NCI-H2227 (cell line): ENCODE data around the gene GYG2.
A peak's percentile ranks its signal among the peaks of the same experiment; 100 is the strongest.
"Not testable (repeated sequence)": the region's sequence is repeated elsewhere in the genome, so short reads cannot be mapped to it uniquely, and the experiment has no call there.

Source experiments
- DNase-seq: peaks from one replicate; lab custom pipeline; 2025; ENCODE audit not compliant: unreplicated experiment; lab: John Stamatoyannopoulos, UW

The GYG2 gene

DNA sequence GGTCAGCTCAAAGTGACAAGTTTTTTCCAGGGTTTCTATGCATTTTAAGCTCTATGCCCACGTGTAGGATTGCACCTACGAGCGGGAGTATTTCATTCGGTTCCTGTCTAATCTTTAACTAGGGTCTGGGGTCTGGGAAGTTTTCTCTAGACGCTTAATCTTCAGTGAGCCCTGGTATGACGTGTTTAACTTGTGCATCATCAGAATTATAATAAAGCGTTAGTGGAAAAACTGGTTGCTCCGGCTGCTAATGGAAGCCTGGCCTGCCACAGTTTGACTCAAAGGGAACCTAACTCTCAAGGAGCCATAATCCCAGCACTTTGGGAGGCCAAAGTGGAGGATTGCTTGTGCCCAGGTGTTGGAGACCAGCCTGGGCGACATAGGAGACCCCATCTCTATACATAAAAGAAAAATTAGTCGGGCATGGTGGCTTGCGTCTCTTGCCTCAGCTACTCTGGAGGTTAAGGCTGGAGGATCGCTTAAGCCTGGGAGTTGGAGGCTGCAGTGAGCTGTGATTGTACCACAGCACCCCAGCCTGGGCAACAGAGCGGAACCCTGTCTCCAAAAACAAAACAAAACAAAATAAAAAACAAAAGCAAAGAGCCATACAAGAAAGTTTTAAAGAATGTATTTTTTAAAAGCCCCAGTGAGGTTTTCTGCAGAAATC is 70.2 kb downstream of the GYG2 start:
- no peak for DNase-seq

GRCh38 chrX:2901367-2902036 is 72.8 kb downstream of the GYG2 start:
- DNase-seq = no peak

GRCh38 chrX:2902841-2903240 is 74.1 kb downstream of the GYG2 start:
- no peak for DNase-seq

- no peak for DNase-seq
These were observed 74.6 kb downstream of the GYG2 start for GRCh38 chrX:2903366-2903765.

DNA sequence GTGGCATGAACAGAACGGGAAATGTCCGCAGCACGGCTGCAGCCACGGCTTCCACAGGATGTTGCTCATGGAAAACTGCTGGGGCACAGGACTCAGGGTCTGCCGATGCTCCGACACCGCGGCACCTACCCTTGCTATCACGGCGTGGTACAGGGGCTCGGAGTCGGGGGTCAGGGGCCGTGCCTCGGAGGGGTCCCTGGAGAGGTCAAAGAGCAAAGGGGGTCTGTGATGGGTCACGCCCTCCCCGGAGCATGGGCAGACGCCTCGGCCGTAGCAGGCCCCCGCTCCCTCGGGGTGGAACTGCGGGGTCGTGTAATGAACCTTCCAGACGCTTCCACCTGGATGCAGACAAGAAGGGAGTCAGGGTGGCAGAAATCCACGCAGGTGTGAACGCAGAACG is 78.6 kb downstream of the GYG2 start:
- DNase-seq = no peak

DNA sequence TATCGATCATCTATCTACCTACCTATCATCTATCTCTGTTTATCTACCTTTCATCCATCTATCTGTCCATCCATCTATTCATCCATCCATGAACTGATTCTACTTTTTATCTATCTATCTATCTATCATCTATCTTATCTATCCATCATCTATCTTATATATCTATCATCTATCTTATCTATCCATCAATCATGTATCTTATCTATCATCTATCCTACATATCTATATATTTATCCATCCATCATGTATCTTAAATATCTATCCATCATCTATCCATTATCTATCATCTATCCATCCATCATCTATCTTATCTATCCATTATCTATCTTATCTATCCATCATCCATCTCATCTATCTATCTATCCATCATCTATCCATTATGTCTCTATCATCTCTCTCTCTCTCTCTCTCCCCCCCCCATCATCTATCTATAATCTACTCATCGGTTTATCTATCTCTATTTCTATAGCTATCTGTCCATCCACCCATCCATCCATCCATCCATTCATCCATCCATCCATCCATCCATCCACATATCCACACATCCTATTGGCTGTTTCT is 79.5 kb downstream of the GYG2 start:
- no peak for DNase-seq

DNA sequence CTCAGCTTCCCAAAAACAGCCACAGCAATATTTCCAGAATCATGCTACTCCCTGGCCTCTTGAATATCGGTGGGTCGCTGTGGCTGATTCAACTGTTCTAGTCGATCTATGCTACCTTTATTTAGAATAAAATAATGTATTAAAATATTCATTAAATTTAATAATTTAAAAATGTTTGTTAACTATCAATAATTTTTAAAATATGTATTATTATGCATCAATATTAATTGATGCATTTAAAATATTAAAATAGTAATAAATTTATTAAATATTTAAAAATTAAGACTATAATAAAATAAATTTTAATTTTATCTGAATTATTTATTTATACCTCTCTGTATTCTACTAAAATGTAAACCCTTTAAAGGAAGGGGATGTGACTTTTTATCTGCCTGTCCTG is 81.4 kb downstream of the GYG2 start:
- DNase-seq = no peak

GRCh38 chrX:2913118-2913517 is 84.4 kb downstream of the GYG2 start:
- DNase-seq = no peak

DNA sequence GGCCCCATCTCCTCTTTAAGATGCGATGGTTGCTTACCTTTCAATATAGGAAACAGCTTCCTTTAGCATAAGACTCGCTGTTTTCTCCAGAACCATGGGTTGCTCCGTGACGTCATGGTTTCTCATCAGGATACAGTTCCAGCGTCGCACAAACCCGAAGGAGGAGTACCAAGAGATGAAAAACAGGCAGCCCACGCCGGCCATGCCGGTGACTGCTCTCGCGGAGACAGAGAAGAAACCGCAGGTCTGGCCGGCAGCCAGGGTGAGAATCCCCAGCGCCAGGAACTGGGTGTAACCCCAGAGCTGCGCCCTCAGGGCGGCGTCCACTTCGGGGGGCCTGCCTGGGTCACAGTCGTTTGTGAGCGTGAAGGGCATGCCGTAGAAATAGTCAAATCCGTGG is 89.0 kb downstream of the GYG2 start:
- DNase-seq = no peak

- DNase-seq = no peak
These were observed 92.5 kb downstream of the GYG2 start for GRCh38 chrX:2921193-2921592.

- no peak for DNase-seq
These were observed 93.0 kb downstream of the GYG2 start for GRCh38 chrX:2921750-2922149.

GRCh38 chrX:2924151-2924550 is 95.4 kb downstream of the GYG2 start:
- DNase-seq = no peak

DNA sequence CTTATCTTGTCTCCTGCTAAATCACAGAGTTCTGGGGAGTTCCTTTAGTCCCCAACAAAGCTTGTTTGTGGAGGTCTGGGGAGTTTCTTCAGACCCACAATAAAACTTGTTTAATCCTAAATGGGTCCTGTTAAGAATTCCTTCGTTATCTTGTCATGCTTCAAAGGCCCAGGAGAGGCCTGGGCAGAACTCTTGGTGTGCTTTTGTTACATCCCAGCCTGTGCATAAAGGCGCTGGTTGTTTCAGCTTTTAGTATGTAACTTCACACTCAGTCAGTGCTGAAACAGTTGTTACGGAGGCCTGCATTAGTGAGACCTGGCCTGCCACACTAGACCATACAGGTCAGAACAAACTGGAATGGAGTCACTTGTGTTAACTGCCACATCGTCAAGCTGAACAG is 97.5 kb downstream of the GYG2 start:
- DNase-seq = not testable (repeated sequence)

DNA sequence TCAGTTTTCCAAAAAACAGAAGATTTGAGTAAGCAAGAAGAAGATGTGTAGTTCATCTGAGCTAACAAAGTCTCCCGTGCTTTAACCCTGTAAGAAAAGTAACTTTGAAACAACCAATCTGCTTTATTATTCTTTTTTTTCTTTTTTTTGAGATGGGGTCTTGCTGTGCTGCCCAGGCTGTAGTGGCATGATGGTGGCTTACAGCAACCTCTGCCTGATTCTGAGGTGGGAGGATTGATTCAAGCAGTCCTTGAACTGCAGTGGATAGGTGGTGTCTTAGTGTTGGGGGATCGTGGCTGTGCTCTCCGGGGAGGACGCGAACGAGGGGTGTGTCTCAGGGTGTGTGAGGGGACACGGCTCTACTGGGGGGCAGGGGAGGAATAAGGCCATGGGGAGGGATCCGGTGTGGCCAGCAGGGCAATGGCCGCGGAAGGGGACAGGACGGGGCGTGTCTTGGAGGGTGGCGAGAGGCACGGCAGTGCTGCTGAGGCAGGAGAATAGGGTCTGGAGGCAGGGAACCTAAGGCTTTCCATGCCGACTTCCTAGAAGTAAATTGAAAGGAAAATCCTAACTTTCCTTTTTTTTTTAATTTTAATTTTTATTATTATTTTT is 98.0 kb downstream of the GYG2 start:
- DNase-seq = no peak

GRCh38 chrX:2928191-2928582 is 99.5 kb downstream of the GYG2 start:
- no peak for DNase-seq

DNA sequence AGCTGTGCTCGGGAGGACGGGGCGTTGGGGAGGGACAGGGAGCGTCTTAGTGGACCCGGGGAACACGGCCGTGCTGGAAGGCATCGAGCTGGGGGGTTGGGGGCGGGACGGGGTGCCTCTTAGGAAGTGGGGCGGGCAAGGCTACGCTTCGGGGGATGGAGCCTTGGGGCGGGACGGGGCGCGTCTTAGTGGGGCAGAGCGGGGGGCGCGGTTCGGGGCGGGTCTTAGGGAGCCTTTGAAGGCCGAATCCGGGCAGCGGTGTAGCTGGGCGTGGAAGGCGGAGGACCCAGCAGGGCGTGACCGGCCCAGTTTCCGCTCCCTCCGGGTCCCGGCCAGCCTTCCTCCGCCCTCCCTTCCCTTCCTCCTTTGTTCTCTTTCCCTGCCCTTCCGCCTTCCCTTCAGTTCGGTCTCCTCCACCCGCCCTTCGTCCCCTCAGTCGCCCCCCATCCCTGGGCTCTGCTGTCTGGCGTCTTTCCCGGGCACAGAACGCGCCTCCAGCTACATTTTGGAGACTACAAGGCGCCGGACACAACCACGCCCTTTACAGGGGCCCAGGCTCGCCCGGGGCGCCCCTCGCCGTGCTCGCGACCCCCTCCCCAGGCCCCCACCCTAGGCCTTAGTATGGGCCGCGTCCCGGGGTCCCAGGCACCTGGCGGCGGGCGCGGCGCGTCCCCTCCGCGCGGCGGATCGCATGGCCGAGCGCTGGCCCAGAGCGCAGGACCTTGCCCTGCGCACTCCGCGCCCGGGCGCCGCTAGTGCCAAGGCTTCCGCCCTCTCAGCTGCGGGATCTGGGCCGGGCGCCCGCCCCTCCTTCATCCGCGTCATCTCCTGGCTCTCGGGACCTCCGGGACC is 100.1 kb downstream of the GYG2 start, which contains the start of gene ARSD:
ARSD (minus strand) TSS at position 757 of the 852 bp plus-strand sequence; CDS start at position 693, 64 bp downstream.
- DNase-seq = peak; percentile 76

- DNase-seq = no peak
These were observed 102.4 kb downstream of the GYG2 start for GRCh38 chrX:2931155-2931554.

- no peak for DNase-seq
These were observed 102.9 kb downstream of the GYG2 start for GRCh38 chrX:2931612-2932011.
